ENCODE measurements around the gene PCYT1B.
"Not testable (repeated sequence)": the region's sequence is repeated elsewhere in the genome, so short reads cannot be mapped to it uniquely, and the experiment has no call there.

PCYT1B gene

GRCh38 chrX:24643116-24643515 lies 4.0 kb downstream of the PCYT1B start:
- DNase-seq = no peak

- DNase-seq = no peak
These were observed 17.4 kb downstream of the PCYT1B start for GRCh38 chrX:24629701-24630100.

- DNase-seq = peak; percentile 33
These were observed 27.5 kb downstream of the PCYT1B start for GRCh38 chrX:24619647-24620046.

GRCh38 chrX:24610516-24610915 lies 36.6 kb downstream of the PCYT1B start:
- DNase-seq = no peak

- no peak for DNase-seq
These were observed 39.5 kb downstream of the PCYT1B start for GRCh38 chrX:24607616-24608015.

GRCh38 chrX:24605941-24606340 lies 41.2 kb downstream of the PCYT1B start:
- not testable (repeated sequence) for DNase-seq

- no peak for DNase-seq
These were observed 44.0 kb downstream of the PCYT1B start for GRCh38 chrX:24603191-24603590.

GRCh38 chrX:24601858-24602257 lies 45.3 kb downstream of the PCYT1B start:
- DNase-seq = no peak

- no peak for DNase-seq
These were observed 52.6 kb downstream of the PCYT1B start for GRCh38 chrX:24594501-24594900.

- DNase-seq = no peak
These were observed 57.0 kb downstream of the PCYT1B start for GRCh38 chrX:24590111-24590510.

GRCh38 chrX:24577091-24577490 lies 70.1 kb downstream of the PCYT1B start:
- no peak for DNase-seq

- DNase-seq = no peak
These were observed 71.7 kb downstream of the PCYT1B start for GRCh38 chrX:24575496-24575895.

GRCh38 chrX:24574743-24575142 lies 72.4 kb downstream of the PCYT1B start:
- no peak for DNase-seq

GRCh38 chrX:24567169-24567568 lies 80.0 kb downstream of the PCYT1B start:
- no peak for DNase-seq

- DNase-seq = no peak
These were observed 80.9 kb downstream of the PCYT1B start for GRCh38 chrX:24566240-24566639.

- no peak for DNase-seq
These were observed 83.7 kb downstream of the PCYT1B start for GRCh38 chrX:24563291-24564010.

- DNase-seq = no peak
These were observed 86.0 kb downstream of the PCYT1B start for GRCh38 chrX:24561121-24561520.

GRCh38 chrX:24553011-24553410 lies 94.1 kb downstream of the PCYT1B start:
- no peak for DNase-seq

- no peak for DNase-seq
These were observed 97.0 kb downstream of the PCYT1B start for GRCh38 chrX:24550166-24550565.

GRCh38 chrX:24547961-24548360 lies 99.2 kb downstream of the PCYT1B start:
- DNase-seq = no peak

- DNase-seq = no peak
These were observed 104.4 kb downstream of the PCYT1B start for GRCh38 chrX:24542756-24543155.

GRCh38 chrX:24536551-24536950 lies 110.6 kb downstream of the PCYT1B start:
- DNase-seq = no peak

- no peak for DNase-seq
These were observed 118.5 kb downstream of the PCYT1B start for GRCh38 chrX:24528605-24529004.

- DNase-seq = no peak
These were observed 120.5 kb downstream of the PCYT1B start for GRCh38 chrX:24526616-24527015.

GRCh38 chrX:24525455-24525854 lies 121.7 kb downstream of the PCYT1B start:
- DNase-seq = no peak
